ENCODE measurements around the gene P2RY13. TPM values are rescaled to one million over a fixed set of nuclear protein-coding genes. Genes with fewer than 3 reads are reported as not detected.
A peak's percentile ranks its signal among the peaks of the same experiment; 100 is the strongest.

Gene P2RY13
- total RNA-seq (2022), result not detected in 2 replicates
- not detected for Bru-seq, nascent RNA
- BruChase-seq, experiment 1, labeled RNA remaining after a 6-hour chase, result not detected
- BruChase-seq, experiment 2, labeled RNA remaining after a 2-hour chase, result not detected
- long read RNA-seq, result 0 reads

GRCh38 chr3:151329363-151329762 lies at the start of gene P2RY13:
TSS of gene P2RY13 (minus strand) at chr3:151329549. CDS start at chr3:151329528, 21 bp downstream.
- H3K27me3 Mint-ChIP-seq (ENCODE audit: insufficient read depth, unreplicated experiment), result no peaks in the 10 kb centered on the region
- no peaks in the 10 kb centered on the region for H3K9me3 Mint-ChIP-seq (ENCODE audit: unreplicated experiment)
- TF ChIP-seq CTCF (IDR thresholded peaks at IDR 0.05; ENCODE audit: unreplicated experiment), result no peak
- intact Hi-C loops (cut with micrococcal nuclease), result no loop called here
- POLR2A ChIA-PET, result interaction anchor here (0.7 to 2.8 kb wide), 4 partner anchors 17 to 43 kb away, joined by 4 to 34 read pairs (median 7); no protein-coding TSS in a partner anchor
- H3K4me1 Mint-ChIP-seq (ENCODE audit: insufficient read depth, unreplicated experiment), result peaks cover 8% of the 10 kb centered on the region
- DNase-seq (ENCODE audit: unreplicated experiment), result no peak
- H3K36me3 Mint-ChIP-seq (ENCODE audit: insufficient read depth, unreplicated experiment), result no peaks in the 10 kb centered on the region
- no TSS peak for BruUV-seq (replicated peaks)
- H3K27ac Mint-ChIP-seq (ENCODE audit: low read depth, unreplicated experiment), result peak within 1 kb of the TSS; percentile 70
- peak within 1 kb of the TSS; percentile 63 for H3K4me3 Mint-ChIP-seq (ENCODE audit: unreplicated experiment)
- CTCF ChIA-PET, result interaction anchor here (0.6 to 6.0 kb wide), 10 partner anchors 8 to 547 kb away, joined by 3 to 65 read pairs (median 4); no protein-coding TSS in a partner anchor

GRCh38 chr3:151377768-151378385 lies 48.5 kb upstream of the P2RY13 start:
- no peak overlapping the region for H3K4me3 Mint-ChIP-seq (ENCODE audit: unreplicated experiment)
- no peak for TF ChIP-seq CTCF (IDR thresholded peaks at IDR 0.05; ENCODE audit: unreplicated experiment)
- ChIA-PET POLR2A (no interaction called here), CTCF (interaction anchor here (0.6 kb wide), 1 partner anchor 226 kb away, joined by 3 read pairs; no protein-coding TSS in a partner anchor)
- DNase-seq (ENCODE audit: unreplicated experiment), result no peak
- H3K9me3 Mint-ChIP-seq (ENCODE audit: unreplicated experiment), result no peaks in the 10 kb centered on the region
- intact Hi-C loops (cut with micrococcal nuclease), result no loop called here
- H3K4me1 Mint-ChIP-seq (ENCODE audit: insufficient read depth, unreplicated experiment), result no peaks in the 10 kb centered on the region
- BruUV-seq (replicated peaks), result no TSS peak
- no peak overlapping the region for H3K27ac Mint-ChIP-seq (ENCODE audit: low read depth, unreplicated experiment)
- no peaks in the 10 kb centered on the region for H3K36me3 Mint-ChIP-seq (ENCODE audit: insufficient read depth, unreplicated experiment)
- H3K27me3 Mint-ChIP-seq (ENCODE audit: insufficient read depth, unreplicated experiment), result no peaks in the 10 kb centered on the region

GRCh38 chr3:151372063-151372820 lies 42.9 kb upstream of the P2RY13 start:
- no peak for TF ChIP-seq CTCF (IDR thresholded peaks at IDR 0.05; ENCODE audit: unreplicated experiment)
- Mint-ChIP-seq H3K36me3 (ENCODE audit: insufficient read depth, unreplicated experiment) (no peaks in the 10 kb centered on the region), H3K27me3 (ENCODE audit: insufficient read depth, unreplicated experiment) (no peaks in the 10 kb centered on the region), H3K4me1 (ENCODE audit: insufficient read depth, unreplicated experiment) (no peaks in the 10 kb centered on the region), H3K4me3 (ENCODE audit: unreplicated experiment) (no peak overlapping the region), H3K9me3 (ENCODE audit: unreplicated experiment) (no peaks in the 10 kb centered on the region), H3K27ac (ENCODE audit: low read depth, unreplicated experiment) (no peak overlapping the region)
- DNase-seq (ENCODE audit: unreplicated experiment), result no peak
- no TSS peak for BruUV-seq (replicated peaks)
- intact Hi-C loops (cut with micrococcal nuclease), result no loop called here
- ChIA-PET CTCF (no interaction called here), POLR2A (interaction anchor here (0.7 kb wide), 1 partner anchor 19 kb away, joined by 3 read pairs; no protein-coding TSS in a partner anchor)

DNA sequence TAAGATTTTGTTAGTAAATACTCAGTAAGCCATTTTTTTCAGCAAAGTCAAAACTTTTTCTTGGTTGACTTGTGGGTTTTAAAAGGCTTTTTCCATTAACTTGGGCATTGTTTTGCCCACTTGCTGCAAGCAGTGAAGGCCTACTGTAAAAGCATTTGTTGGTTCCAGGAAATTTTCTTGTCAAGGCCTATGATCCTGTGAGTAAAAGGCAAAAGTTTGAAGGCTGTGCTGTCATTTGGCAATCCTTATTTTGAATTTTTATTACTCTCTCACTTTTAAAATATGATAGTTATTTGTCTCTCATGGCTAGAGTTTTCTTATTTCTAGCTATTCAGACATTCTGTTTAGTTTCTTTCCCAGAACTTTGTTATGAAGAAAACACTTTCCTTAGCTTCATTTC lies 42.2 kb upstream of the P2RY13 start:
- DNase-seq (ENCODE audit: unreplicated experiment), result no peak
- TF ChIP-seq CTCF (IDR thresholded peaks at IDR 0.05; ENCODE audit: unreplicated experiment), result no peak
- Mint-ChIP-seq H3K4me1 (ENCODE audit: insufficient read depth, unreplicated experiment) (no peaks in the 10 kb centered on the region), H3K36me3 (ENCODE audit: insufficient read depth, unreplicated experiment) (no peaks in the 10 kb centered on the region), H3K27ac (ENCODE audit: low read depth, unreplicated experiment) (no peak overlapping the region), H3K4me3 (ENCODE audit: unreplicated experiment) (no peak overlapping the region), H3K9me3 (ENCODE audit: unreplicated experiment) (no peaks in the 10 kb centered on the region), H3K27me3 (ENCODE audit: insufficient read depth, unreplicated experiment) (no peaks in the 10 kb centered on the region)
- ChIA-PET CTCF (interaction anchor here (0.5 kb wide), 1 partner anchor 443 kb away, joined by 4 read pairs; no protein-coding TSS in a partner anchor), POLR2A (interaction anchor here (0.7 kb wide), 1 partner anchor 18 kb away, joined by 3 read pairs; no protein-coding TSS in a partner anchor)
- BruUV-seq (replicated peaks), result no TSS peak
- intact Hi-C loops (cut with micrococcal nuclease), result no loop called here
